ENCODE data around the gene ECHDC3.

Gene ECHDC3

DNA sequence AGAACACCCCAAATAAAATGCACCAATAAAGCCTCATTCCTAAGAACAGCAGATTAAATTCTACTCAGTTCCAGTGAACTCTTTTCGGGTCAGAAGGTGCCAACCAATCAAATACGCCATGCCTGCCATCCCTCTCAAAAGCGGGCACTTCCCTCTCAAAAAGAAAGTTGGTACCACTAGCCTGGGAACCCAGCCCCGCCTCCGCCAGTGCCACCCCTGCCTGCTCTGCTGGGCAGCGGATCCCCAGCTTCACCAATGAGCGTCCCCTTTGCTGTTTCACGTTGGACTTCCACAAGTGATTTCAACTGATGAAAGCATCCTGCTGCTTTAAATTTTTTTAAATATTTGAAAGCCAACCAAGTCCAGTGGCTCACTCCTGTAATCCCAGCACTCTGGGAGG, 47.8 kb downstream of the ECHDC3 start:
- no peak overlapping the region for H3K4me3 ChIP-seq (ENCODE audit: low read depth, low read length)
- TF ChIP-seq, protein P1, sequence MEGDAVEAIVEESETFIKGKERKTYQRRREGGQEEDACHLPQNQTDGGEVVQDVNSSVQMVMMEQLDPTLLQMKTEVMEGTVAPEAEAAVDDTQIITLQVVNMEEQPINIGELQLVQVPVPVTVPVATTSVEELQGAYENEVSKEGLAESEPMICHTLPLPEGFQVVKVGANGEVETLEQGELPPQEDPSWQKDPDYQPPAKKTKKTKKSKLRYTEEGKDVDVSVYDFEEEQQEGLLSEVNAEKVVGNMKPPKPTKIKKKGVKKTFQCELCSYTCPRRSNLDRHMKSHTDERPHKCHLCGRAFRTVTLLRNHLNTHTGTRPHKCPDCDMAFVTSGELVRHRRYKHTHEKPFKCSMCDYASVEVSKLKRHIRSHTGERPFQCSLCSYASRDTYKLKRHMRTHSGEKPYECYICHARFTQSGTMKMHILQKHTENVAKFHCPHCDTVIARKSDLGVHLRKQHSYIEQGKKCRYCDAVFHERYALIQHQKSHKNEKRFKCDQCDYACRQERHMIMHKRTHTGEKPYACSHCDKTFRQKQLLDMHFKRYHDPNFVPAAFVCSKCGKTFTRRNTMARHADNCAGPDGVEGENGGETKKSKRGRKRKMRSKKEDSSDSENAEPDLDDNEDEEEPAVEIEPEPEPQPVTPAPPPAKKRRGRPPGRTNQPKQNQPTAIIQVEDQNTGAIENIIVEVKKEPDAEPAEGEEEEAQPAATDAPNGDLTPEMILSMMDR (IDR thresholded peaks at IDR 0.05; ENCODE audit: low read depth, low read length, missing control alignments) = no peak
- no peak for DNase-seq (ENCODE audit: low read depth)

GRCh38 chr10:11793762-11794479, 51.7 kb downstream of the ECHDC3 start:
- H3K4me3 ChIP-seq (ENCODE audit: low read depth, low read length) = no peak overlapping the region
- TF ChIP-seq, protein P1 (IDR thresholded peaks at IDR 0.05; ENCODE audit: low read depth, low read length, missing control alignments) = no peak
- DNase-seq (ENCODE audit: low read depth) = no peak

DNA sequence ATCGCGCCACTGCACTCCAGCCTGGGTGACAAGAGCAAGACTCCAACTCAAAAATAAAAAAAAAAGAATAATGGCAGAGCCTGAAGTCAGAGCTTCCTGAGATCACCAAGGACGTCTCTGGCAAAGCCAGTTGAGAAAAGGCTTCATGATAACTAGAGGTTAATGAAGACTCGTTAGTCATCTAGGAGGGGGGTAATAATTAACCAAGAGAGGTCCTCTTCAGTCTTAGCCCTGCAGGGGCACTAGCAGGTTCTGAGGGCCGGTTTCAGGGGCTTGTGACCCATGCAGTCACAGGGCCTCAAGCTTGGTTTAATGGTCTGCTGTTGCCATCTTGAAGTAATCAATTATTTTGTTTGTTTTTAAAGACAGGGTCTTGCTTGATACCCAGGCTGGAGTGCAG, 52.4 kb downstream of the ECHDC3 start:
- DNase-seq (ENCODE audit: low read depth) = no peak
- no peak overlapping the region for H3K4me3 ChIP-seq (ENCODE audit: low read depth, low read length)
- TF ChIP-seq, protein P1 (IDR thresholded peaks at IDR 0.05; ENCODE audit: low read depth, low read length, missing control alignments) = no peak

DNA sequence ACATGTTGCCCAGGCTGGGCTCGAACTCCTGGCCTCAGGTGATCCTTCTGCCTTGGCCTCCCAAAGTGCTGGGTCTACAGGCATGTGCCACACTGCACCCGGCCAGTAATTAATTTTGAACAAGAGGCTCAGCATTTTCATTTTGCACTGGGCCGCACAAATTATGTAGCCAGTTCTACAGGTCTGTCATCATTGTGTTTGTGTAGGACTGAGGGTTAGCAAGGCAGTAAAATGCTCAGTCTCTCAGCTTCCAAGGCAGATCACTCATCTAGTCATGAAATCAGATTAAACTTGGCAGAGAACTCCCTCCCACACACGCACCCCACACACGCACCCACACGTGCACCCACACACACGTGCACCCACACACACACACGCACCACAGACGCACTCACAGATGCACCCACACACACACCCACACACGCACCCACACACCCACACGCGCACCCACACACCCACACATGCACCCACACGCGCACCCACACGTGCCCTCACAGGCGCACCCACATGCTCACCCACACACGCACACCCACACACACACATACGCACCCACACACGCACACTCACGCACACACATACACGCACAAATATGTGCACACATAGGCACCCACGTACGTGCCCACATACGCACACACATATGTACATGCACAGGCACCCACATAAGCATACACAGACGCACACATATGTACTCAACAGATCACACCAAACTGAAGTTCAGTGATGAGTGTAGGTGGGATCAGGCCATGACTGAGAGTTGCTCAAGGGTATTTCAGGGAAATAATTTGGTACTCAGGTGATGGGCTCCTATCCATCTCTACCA, 53.1 kb downstream of the ECHDC3 start:
- no peak overlapping the region for H3K4me3 ChIP-seq (ENCODE audit: low read depth, low read length)
- TF ChIP-seq, protein P1 (IDR thresholded peaks at IDR 0.05; ENCODE audit: low read depth, low read length, missing control alignments) = no peak
- no peak for DNase-seq (ENCODE audit: low read depth)

GRCh38 chr10:11796474-11796873, 54.3 kb downstream of the ECHDC3 start:
- TF ChIP-seq, protein P1 (IDR thresholded peaks at IDR 0.05; ENCODE audit: low read depth, low read length, missing control alignments) = no peak
- no peak for DNase-seq (ENCODE audit: low read depth)
- H3K4me3 ChIP-seq (ENCODE audit: low read depth, low read length) = no peak overlapping the region

GRCh38 chr10:11797281-11797680, 55.1 kb downstream of the ECHDC3 start:
- no peak for DNase-seq (ENCODE audit: low read depth)
- TF ChIP-seq, protein P1 (IDR thresholded peaks at IDR 0.05; ENCODE audit: low read depth, low read length, missing control alignments) = no peak
- no peak overlapping the region for H3K4me3 ChIP-seq (ENCODE audit: low read depth, low read length)

All from GM12864 (cell line).